HepG2 (cell line): ENCODE measurements around the gene ZNF821. TPM values are rescaled to one million over a fixed set of nuclear protein-coding genes. Genes with fewer than 3 reads are reported as not detected.

Source experiments
- ATAC-seq: fragments of 200-7000 bp; cut with Tn5 transposase; 3 replicates; pipeline ENCODE4 v1.9.1; 2020; ENCODE audit warnings: mild to moderate bottlenecking, moderate library complexity
- BruUV-seq: library from RNA; stranded (reverse); fragments of 400-500 nt; replicated peaks from 2 replicates; lab custom pipeline; 2021; lab: Mats Ljungman, UMichigan
- CTCF ChIA-PET: fragments of 300-600 bp; formaldehyde crosslinking; extraction: SDS; loops from one replicate; lab custom pipeline; 2021; ENCODE audit warnings: low total read pairs, inconsistent platforms, low intra/inter-chr PET ratio; lab: Yijun Ruan, JAX
- POLR2A ChIA-PET: fragments of 350-600 bp; sonication (Branson Sonifier 250); formaldehyde crosslinking; loops from one replicate; lab custom pipeline; 2020; ENCODE audit warnings: antibody characterized with exemption, inconsistent platforms; lab: Yijun Ruan, JAX
- DNase-seq: peaks from one replicate; pipeline ENCODE4 v3.0.0-alpha.2; 2015; ENCODE audit warnings: low spot score
- FAIRE-seq: peaks from 3 replicates; lab custom pipeline; 2011; peaks lifted over from hg19 to GRCh38; lab: Jason Lieb, UNC
- H2AFZ ChIP-seq: one replicate; pipeline ENCODE4 v1.6.1; 2011; ENCODE audit warnings: low read length, inconsistent platforms
- H3K27ac ChIP-seq: fragments of 300-600 bp; 3 replicates; pipeline ENCODE4 v1.8.0; 2011; ENCODE audit warnings: mixed run types, mild to moderate bottlenecking, mixed read lengths, low read length, inconsistent platforms; ENCODE audit not compliant: insufficient read depth; ENCODE audit errors: extremely low read length
- H3K27me3 ChIP-seq, 2 experiments: fragments of 200-600 bp in 1 of 2; 2 replicates in 1 of 2; 3 replicates in 1 of 2; pipeline versions ENCODE4 v1.6.0 to v1.8.0; 2011; ENCODE audit warnings: low read length in 2 of 2, mild to moderate bottlenecking in 2 of 2, moderate library complexity in 2 of 2, inconsistent platforms in 1 of 2; ENCODE audit not compliant: insufficient read depth in 2 of 2, control insufficient read depth in 1 of 2
- H3K36me3 ChIP-seq, 2 experiments: fragments of 200-600 bp in 1 of 2; replicated peaks in 1 of 2; 2 replicates in 1 of 2; 3 replicates in 1 of 2; pipeline versions ENCODE4 v1.5.1 to v1.8.0; 2011; ENCODE audit warnings: low read length in 2 of 2, inconsistent platforms in 1 of 2; ENCODE audit not compliant: insufficient read depth in 2 of 2, control insufficient read depth in 1 of 2
- H3K4me1 ChIP-seq: 2 replicates; pipeline ENCODE4 v1.5.1; 2012; ENCODE audit warnings: low read length, inconsistent platforms; ENCODE audit not compliant: insufficient read depth
- H3K4me2 ChIP-seq: 2 replicates; pipeline ENCODE4 v1.6.0; 2011; ENCODE audit warnings: low read depth, low read length, inconsistent platforms
- H3K4me3 ChIP-seq, 3 experiments: fragments of 200-600 bp in 1 of 3; sonication (generic), shearing (Covaris generic) in 1 of 3; replicated peaks in 1 of 3; 2 replicates each; pipeline ENCODE4 v1.5.1; 2011 to 2016; ENCODE audit warnings: low read length in 3 of 3, inconsistent platforms in 2 of 3, low read depth in 2 of 3, mild to moderate bottlenecking in 2 of 3, control low read depth in 1 of 3, mixed read lengths in 1 of 3; ENCODE audit not compliant: insufficient read depth in 1 of 3
- H3K79me2 ChIP-seq: one replicate; pipeline ENCODE4 v1.6.1; 2011; ENCODE audit warnings: low read length, inconsistent platforms; ENCODE audit not compliant: insufficient read depth
- H3K9ac ChIP-seq: 2 replicates; pipeline ENCODE4 v1.6.0; 2011; ENCODE audit warnings: mild to moderate bottlenecking, low read depth, low read length, inconsistent platforms; ENCODE audit not compliant: insufficient read depth
- H3K9me3 ChIP-seq: 2 replicates; pipeline ENCODE4 v1.5.1; 2012; ENCODE audit warnings: mild to moderate bottlenecking, low read length
- H4K20me1 ChIP-seq: 2 replicates; pipeline ENCODE4 v1.6.0; 2011; ENCODE audit warnings: inconsistent platforms, mild to moderate bottlenecking, low read length, moderate library complexity; ENCODE audit not compliant: insufficient read depth
- ELK4 ChIP-seq: sonication (generic); formaldehyde crosslinking; IDR thresholded peaks from 2 replicates; pipeline ENCODE4 v1.9.0; 2021; ENCODE audit warnings: missing genetic modification reagents, borderline replicate concordance
- GATAD1 ChIP-seq: IDR thresholded peaks from 2 replicates; pipeline ENCODE4 v1.6.1; 2016; ENCODE audit warnings: missing genetic modification reagents, missing compliant biosample characterization
- ISX ChIP-seq: sonication (generic); formaldehyde crosslinking; conservative IDR thresholded peaks from 2 replicates; pipeline ENCODE4 v1.5.0; 2020; ENCODE audit warnings: missing genetic modification reagents
- KLF11 ChIP-seq: IDR thresholded peaks from 2 replicates; pipeline ENCODE4 v1.6.1; 2016; ENCODE audit warnings: missing compliant biosample characterization
- MAFF ChIP-seq: IDR thresholded peaks from 2 replicates; pipeline ENCODE4 v1.6.1; 2011; ENCODE audit warnings: low read depth, low read length, improper control_type of control experiment
- PRDM4 ChIP-seq: sonication (generic); formaldehyde crosslinking; IDR thresholded peaks from 2 replicates; pipeline ENCODE4 v1.9.0; 2021; ENCODE audit warnings: missing genetic modification reagents, borderline replicate concordance
- SCMH1 ChIP-seq: sonication (generic); formaldehyde crosslinking; IDR thresholded peaks from 2 replicates; pipeline ENCODE4 v1.9.0; 2021; ENCODE audit warnings: missing genetic modification reagents, mild to moderate bottlenecking, borderline replicate concordance
- SETDB1 ChIP-seq: sonication (generic); formaldehyde crosslinking; IDR thresholded peaks from 2 replicates; pipeline ENCODE4 v1.5.1; 2020; ENCODE audit warnings: missing genetic modification reagents, mild to moderate bottlenecking, borderline replicate concordance
- SKIL ChIP-seq: sonication (generic); formaldehyde crosslinking; IDR thresholded peaks from 2 replicates; pipeline ENCODE4 v1.8.0; 2022; ENCODE audit warnings: missing genetic modification reagents, mild to moderate bottlenecking, moderate library complexity, borderline replicate concordance
- ZFP37 ChIP-seq: sonication (generic); formaldehyde crosslinking; IDR thresholded peaks from 2 replicates; pipeline ENCODE4 v1.4.0; 2020; ENCODE audit warnings: missing genetic modification reagents, borderline replicate concordance
- ZFP91 ChIP-seq: sonication (generic); formaldehyde crosslinking; IDR thresholded peaks from 2 replicates; pipeline ENCODE4 v1.9.0; 2022; ENCODE audit warnings: missing genetic modification reagents, mild to moderate bottlenecking, borderline replicate concordance
- ZNF232 ChIP-seq: sonication (generic); formaldehyde crosslinking; IDR thresholded peaks from 2 replicates; pipeline ENCODE4 v1.4.0; 2020; ENCODE audit warnings: missing genetic modification reagents, borderline replicate concordance
- ZNF362 ChIP-seq: sonication (generic); formaldehyde crosslinking; IDR thresholded peaks from 2 replicates; pipeline ENCODE4 v1.4.0; 2020; ENCODE audit warnings: missing genetic modification reagents, mild to moderate bottlenecking, borderline replicate concordance
- ZNF496 ChIP-seq: sonication (generic); formaldehyde crosslinking; IDR thresholded peaks from 2 replicates; pipeline ENCODE4 v1.8.1; 2023; ENCODE audit warnings: mild to moderate bottlenecking, moderate library complexity, missing genetic modification reagents; ENCODE audit not compliant: insufficient replicate concordance
- ZNF550 ChIP-seq: sonication (generic); formaldehyde crosslinking; IDR thresholded peaks from 2 replicates; pipeline ENCODE4 v1.4.0; 2020; ENCODE audit warnings: mild to moderate bottlenecking, missing genetic modification reagents, borderline replicate concordance
- ZZZ3 ChIP-seq: sonication (generic); formaldehyde crosslinking; IDR thresholded peaks from 2 replicates; pipeline ENCODE4 v1.4.0; 2020; ENCODE audit warnings: missing genetic modification reagents, mild to moderate bottlenecking, borderline replicate concordance
- WGBS: methylation state at CpG from one replicate; pipeline ENCODE4 v1.1.6; 2017; ENCODE audit warnings: low lambda C conversion rate; 5-methylcytosine and 5-hydroxymethylcytosine counted together
- in situ Hi-C: cut with HindIII; loops from 2 replicates; pipeline ENCODE4 v1.10.0; 2017; ENCODE audit warnings: low pct_unique_long_range_greater_than_20kb; ENCODE audit not compliant: extremely low pct_ligation_motif_present
- intact Hi-C: fragments of 100-400 bp; cut with micrococcal nuclease; formaldehyde crosslinking; loops from one replicate; pipeline ENCODE4 v1.10.0; 2022; ENCODE audit not compliant: unreplicated experiment
- polyA plus RNA-seq, 8 experiments: library from polyadenylated mRNA; depleted of rRNA in 3 of 8; stranded (reverse) in 7 of 8; unstranded in 1 of 8; fragments of >200 nt; fragmentation: Illumina TruSeq in 4 of 8; extraction: Trizol in 4 of 8; gene quantifications; 2 replicates each; pipeline versions ENCODE4 v1.2.1 to v1.2.3, GENCODE V29; 2011 to 2016; ENCODE audit warnings: low read depth in 4 of 8, missing spikeins in 1 of 8, mixed read lengths in 1 of 8; ENCODE audit not compliant: insufficient read depth in 1 of 8
- total RNA-seq, 5 experiments: library from RNA; depleted of rRNA; stranded (reverse); fragments of >200 nt; fragmentation: Illumina TruSeq; extraction: Trizol; gene quantifications; 2 replicates each; pipeline ENCODE4 v1.2.3, GENCODE V29; 2016; ENCODE audit warnings: low read depth in 1 of 5

The ZNF821 gene
- total and polyA plus RNA-seq, 2 of the 13 experiments (the other 11 are each of a cell fraction or from before 2014, with no cell fraction given), result 7.0 to 9.1 TPM

- no peaks in the 10 kb centered on the region for H3K27me3 ChIP-seq
- ChIA-PET POLR2A (interaction anchor here (0.6 kb wide), 1 partner anchor 21 kb away, joined by 3 read pairs; no protein-coding TSS in a partner anchor), CTCF (no interaction called here)
- 62% methylated on average over 2 of the region's 2 CpGs for WGBS
- H3K4me1 ChIP-seq, result peaks cover 2% of the 10 kb centered on the region; the same call in 1 of the 2 replicates
- DNase-seq (no peak), FAIRE-seq (no peak), ATAC-seq (no peak)
- H3K9ac ChIP-seq, result no peak overlapping the region
- no peak overlapping the region for H2AFZ ChIP-seq
- no peaks in the 10 kb centered on the region for H3K79me2 ChIP-seq
- H3K4me2 ChIP-seq, result no peak overlapping the region
- H4K20me1 ChIP-seq, result no peaks in the 10 kb centered on the region
- BruUV-seq, result no TSS peak
- intact Hi-C loops (no loop called here), in situ Hi-C loops (no loop called here)
- no peak overlapping the region for H3K27ac ChIP-seq
- no peaks in the 10 kb centered on the region for H3K9me3 ChIP-seq
- no peaks in the 10 kb centered on the region for H3K36me3 ChIP-seq
- H3K4me3 ChIP-seq, result no peak overlapping the region
- no peak for TF ChIP-seq ELK4
- TF ChIP-seq KLF11 (CRISPR knock-in tag), result no peak
- no peak for TF ChIP-seq ZZZ3 (CRISPR knock-in tag)
- TF ChIP-seq ISX (CRISPR knock-in tag), result no peak
- TF ChIP-seq ZNF550 (CRISPR knock-in tag), result no peak
- no peak for TF ChIP-seq SETDB1 (CRISPR knock-in tag)
- TF ChIP-seq ZFP91 (CRISPR knock-in tag), result no peak
- no peak for TF ChIP-seq SCMH1 (CRISPR knock-in tag)
- TF ChIP-seq PRDM4 (CRISPR knock-in tag), result no peak
- TF ChIP-seq SKIL (CRISPR knock-in tag), result no peak
- TF ChIP-seq ZNF362 (CRISPR knock-in tag), result no peak
- TF ChIP-seq ZNF232 (CRISPR knock-in tag), result no peak
- TF ChIP-seq ZFP37 (CRISPR knock-in tag), result no peak
- TF ChIP-seq GATAD1, result no peak
- TF ChIP-seq ZNF496 (CRISPR knock-in tag), result no peak
- TF ChIP-seq MAFF, result no peak
Observed at GRCh38 chr16:71830359-71830758, 53.6 kb downstream of the ZNF821 start.
